ENCODE measurements around the gene ROBO1.

ROBO1 gene

DNA sequence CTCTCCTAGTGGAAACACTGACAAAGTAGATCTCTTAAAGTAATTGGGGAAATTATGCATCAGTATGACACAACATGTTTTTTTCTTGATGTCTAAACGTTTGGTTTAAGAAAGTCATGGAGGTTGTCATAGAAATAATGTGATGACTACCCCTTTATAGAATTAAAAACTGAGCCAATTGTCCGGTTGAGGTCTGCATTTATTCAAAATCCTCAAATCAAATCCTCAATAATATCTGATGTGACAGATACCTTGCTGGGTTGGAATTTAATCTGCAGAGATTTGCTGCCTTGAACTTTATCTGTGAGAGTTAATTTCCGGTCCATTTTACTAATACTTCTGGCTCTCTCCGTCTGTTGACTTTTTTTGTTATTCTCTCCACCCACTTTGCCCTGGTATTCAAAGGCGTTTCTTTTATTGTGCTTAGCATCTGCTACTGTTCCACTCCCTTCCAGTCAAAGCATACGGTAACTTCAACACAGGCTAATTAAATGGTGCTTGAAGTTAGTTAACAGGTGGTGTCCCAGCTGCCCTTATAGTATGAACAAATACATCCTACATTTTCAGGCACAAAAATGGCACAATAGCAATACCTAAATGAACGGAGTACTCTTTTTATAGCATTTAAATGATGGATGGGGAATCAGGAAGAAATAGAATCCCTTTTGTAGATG is 628.3 kb downstream of the ROBO1 start:
- TF ChIP-seq CTCF (IDR thresholded peaks at IDR 0.05; ENCODE audit: low read depth, low read length), result no peak
- in situ Hi-C loops (cut with HindIII; ENCODE audit: low sequenced_read_pairs), result no loop called here
- no peak overlapping the region for H3K4me3 ChIP-seq (ENCODE audit: low read depth, low read length)
- peak; percentile 47 for DNase-seq (ENCODE audit: low read depth, low spot score)

- in situ Hi-C loops (cut with HindIII; ENCODE audit: low sequenced_read_pairs), result no loop called here
- TF ChIP-seq CTCF (IDR thresholded peaks at IDR 0.05; ENCODE audit: low read depth, low read length), result no peak
- no peak overlapping the region for H3K4me3 ChIP-seq (ENCODE audit: low read depth, low read length)
- no peak for DNase-seq (ENCODE audit: low read depth, low spot score)
Observed at GRCh38 chr3:79125313-79125984, 642.3 kb downstream of the ROBO1 start.

- no peak overlapping the region for H3K4me3 ChIP-seq (ENCODE audit: low read depth, low read length)
- in situ Hi-C loops (cut with HindIII; ENCODE audit: low sequenced_read_pairs), result no loop called here
- no peak for DNase-seq (ENCODE audit: low read depth, low spot score)
- no peak for TF ChIP-seq CTCF (IDR thresholded peaks at IDR 0.05; ENCODE audit: low read depth, low read length)
Observed at GRCh38 chr3:79115458-79115857, 652.3 kb downstream of the ROBO1 start.

DNA sequence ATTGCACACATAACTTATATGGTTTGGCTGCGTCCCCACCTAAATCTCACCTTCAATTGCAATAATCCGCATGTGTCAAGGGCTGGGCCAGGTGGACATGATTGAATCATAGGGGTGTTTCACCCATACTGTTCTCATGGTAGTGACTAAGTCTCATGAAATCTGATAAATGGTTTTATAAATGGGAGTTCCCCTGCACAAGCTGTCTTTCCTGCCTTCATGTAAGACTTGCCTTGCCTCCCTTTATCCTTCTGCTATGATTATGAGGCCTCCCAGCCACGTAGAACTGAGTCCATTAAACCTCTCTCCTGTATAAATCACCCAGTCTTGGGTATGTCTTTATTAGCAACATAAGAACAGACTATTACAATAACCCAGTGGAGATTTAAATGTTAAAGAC is 653.9 kb downstream of the ROBO1 start:
- H3K4me3 ChIP-seq (ENCODE audit: low read depth, low read length), result no peak overlapping the region

DNA sequence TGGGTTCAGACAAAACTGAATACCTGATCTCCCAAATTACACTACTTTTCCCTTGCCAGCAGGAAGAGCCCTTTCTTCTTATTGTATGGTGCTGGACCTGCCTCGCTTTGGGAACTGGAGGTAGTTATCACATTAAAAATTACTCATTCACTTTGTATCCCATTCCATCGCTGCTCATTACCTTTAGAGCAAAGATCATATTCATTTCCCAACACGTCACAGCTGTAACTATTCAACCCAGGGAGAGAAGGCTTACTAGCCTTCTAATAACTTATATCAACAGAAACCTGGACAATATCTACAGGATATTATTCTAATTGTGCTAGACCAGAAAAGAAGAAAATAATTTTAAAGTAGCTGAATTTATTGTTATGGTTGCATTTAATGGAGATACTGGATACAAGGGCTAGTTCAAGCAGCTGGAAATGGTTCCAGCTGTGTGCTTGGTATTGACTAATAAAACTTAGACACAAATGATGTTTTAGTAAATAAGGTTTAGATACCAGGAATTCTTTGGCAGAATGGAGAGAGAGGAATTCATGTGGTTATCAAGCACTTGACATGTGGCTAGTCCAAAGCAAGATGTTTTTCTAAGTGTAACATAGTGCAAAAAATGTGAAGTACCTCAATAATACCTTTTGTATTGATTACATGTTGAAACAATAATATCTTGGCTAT is 656.3 kb downstream of the ROBO1 start:
- no peak overlapping the region for H3K4me3 ChIP-seq (ENCODE audit: low read depth, low read length)
- in situ Hi-C loops (cut with HindIII; ENCODE audit: low sequenced_read_pairs), result no loop called here
- no peak for TF ChIP-seq CTCF (IDR thresholded peaks at IDR 0.05; ENCODE audit: low read depth, low read length)
- DNase-seq (ENCODE audit: low read depth, low spot score), result peak; percentile 52

More for the DNA sequence above, 653.9 kb downstream of the ROBO1 start:
- in situ Hi-C loops (cut with HindIII; ENCODE audit: low sequenced_read_pairs), result no loop called here
- DNase-seq (ENCODE audit: low read depth, low spot score), result no peak
- no peak for TF ChIP-seq CTCF (IDR thresholded peaks at IDR 0.05; ENCODE audit: low read depth, low read length)

DNA sequence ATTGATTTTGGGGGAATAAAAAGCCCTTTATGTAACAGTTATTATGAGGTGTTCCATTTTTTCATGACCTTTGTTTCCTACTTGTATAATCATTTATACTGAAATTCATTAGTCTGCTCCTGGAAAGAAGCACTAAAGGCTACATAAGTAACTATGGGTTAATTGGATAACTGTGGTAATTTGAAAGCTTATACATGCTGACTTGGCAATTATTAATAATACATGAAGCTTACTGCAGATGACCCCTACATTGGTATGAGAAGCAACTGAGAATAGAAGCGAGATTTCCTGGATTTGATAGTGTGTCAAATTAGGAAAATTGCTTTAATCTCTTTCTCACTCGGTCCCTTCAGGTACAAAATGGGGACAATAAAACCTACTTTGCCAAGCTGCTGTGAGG is 658.0 kb downstream of the ROBO1 start:
- DNase-seq (ENCODE audit: low read depth, low spot score), result no peak
- in situ Hi-C loops (cut with HindIII; ENCODE audit: low sequenced_read_pairs), result no loop called here
- no peak for TF ChIP-seq CTCF (IDR thresholded peaks at IDR 0.05; ENCODE audit: low read depth, low read length)
- H3K4me3 ChIP-seq (ENCODE audit: low read depth, low read length), result no peak overlapping the region
